Right lung (tissue), 5 donors: ENCODE measurements around the gene C8G. TPM values are rescaled to one million over a fixed set of nuclear protein-coding genes. Genes with fewer than 3 reads are reported as not detected.
A peak's percentile ranks its signal among the peaks of the same experiment; 100 is the strongest.

Experiments used
- DNase-seq, 2 donors: peaks; one replicate each; pipeline ENCODE4 v3.0.0-alpha.2; 2013
- polyA plus RNA-seq, 5 donors: library from polyadenylated mRNA; unstranded; fragments of 120-200 nt; gene quantifications; one replicate each; pipeline versions ENCODE4 v1.2.1 to v1.2.3, GENCODE V29; 2013; ENCODE audit warnings: inconsistent platforms in 1 of 5, low replicate concordance in 1 of 5; ENCODE audit not compliant: insufficient read length in 5 of 5, insufficient read depth in 1 of 5

C8G gene
- polyA plus RNA-seq, 5 donors = 0.33 to 0.78 (median 0.41) TPM; not detected in 1

DNA sequence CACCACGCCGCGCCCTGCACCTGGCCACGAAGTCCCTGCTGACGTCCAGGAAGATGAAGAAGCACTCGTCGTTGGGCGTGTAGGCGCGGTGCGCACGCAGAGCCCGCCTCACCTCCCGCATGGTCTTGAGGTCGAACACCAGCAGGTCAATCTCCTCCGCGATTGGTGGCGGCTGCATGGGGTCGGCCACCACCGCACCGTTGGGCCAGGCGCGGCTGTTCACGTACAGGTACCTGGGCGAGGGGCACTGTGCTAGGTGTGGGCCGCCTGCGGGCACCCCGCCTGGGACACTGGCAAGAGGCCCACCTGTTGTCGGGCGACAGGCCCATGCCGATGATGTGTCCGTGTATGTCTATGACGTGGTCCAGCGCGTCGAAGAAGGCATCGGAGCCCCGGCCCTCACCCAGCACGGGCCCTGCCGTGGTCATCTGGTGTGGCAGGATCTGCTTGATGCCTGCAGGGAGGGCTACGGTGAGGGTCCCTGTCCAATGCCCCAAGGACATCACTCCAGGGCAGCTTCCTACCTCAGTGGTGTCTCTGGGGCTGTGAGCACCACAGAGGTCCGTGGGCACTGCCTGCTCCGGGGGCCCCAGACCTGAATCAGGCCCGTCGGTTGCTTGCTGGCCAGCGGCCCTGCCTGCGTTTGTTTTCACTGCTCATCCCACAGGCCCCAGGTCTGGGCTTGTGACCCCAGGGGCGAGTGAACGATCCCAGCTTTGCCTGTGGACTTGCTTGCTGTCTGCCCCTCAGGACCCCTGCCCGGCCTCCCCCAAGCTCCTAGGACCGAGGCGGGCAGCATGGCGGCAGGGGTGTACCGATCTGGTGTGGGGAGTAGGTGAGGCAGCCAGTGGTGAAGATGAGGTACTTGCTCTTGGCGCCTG lies 3.6 kb upstream of the C8G start:
- DNase-seq = no peak

DNA sequence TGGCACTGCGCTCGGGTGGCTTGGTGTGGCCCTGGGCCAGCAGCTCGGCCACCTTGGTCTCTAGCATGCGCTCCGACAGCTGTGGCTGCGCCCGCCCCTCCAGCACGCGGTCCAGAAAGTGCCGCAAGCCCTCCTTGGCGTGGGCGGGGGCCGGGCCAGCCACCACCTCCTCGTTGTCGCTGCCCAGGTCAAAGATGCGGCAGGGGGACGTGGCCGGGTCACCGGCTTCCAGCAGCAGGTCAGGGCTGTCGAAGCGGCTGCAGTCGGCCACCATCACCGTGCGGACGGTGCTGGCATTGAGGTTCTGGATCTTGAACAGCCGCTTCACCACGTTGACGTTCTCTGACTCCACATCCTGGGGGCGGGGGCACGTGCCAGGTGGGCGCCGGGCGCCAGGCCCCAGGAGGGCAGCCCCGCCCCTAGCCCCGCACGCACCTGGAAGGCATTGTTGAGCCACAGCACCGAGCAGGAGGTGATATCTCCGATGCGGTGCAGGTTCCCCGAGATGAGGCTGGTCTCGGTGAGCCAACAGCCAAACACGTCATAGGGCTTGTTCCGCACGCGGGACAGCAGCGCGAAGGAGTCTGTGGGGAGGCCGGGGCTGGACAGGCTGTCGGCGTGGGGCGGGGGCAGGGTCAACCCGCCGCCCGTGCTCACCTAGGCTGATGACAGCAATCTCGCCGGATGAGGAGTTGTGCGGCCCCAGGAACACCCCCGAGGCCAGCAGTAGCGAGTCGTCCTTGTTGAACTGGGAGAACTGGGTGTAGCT lies 2.7 kb upstream of the C8G start:
- no peak for DNase-seq

DNA sequence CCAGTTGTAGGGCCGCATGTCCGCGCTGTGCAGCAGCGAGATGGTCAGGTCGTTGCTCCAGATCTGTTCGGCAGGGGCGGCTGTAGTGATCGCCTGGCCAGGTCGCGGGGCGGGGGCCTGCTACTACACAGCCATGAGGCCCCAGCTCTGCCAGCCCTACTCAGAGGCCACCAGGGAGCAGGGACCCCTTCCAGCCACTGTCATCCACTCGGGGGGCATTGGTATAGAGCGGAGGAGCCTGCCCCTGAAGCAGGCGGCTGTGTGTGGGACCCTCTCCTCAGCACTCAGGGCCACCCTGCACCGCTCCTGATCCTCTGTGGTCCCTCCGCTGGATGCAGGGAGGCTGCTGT lies 2.2 kb upstream of the C8G start:
- no peak for DNase-seq

DNA sequence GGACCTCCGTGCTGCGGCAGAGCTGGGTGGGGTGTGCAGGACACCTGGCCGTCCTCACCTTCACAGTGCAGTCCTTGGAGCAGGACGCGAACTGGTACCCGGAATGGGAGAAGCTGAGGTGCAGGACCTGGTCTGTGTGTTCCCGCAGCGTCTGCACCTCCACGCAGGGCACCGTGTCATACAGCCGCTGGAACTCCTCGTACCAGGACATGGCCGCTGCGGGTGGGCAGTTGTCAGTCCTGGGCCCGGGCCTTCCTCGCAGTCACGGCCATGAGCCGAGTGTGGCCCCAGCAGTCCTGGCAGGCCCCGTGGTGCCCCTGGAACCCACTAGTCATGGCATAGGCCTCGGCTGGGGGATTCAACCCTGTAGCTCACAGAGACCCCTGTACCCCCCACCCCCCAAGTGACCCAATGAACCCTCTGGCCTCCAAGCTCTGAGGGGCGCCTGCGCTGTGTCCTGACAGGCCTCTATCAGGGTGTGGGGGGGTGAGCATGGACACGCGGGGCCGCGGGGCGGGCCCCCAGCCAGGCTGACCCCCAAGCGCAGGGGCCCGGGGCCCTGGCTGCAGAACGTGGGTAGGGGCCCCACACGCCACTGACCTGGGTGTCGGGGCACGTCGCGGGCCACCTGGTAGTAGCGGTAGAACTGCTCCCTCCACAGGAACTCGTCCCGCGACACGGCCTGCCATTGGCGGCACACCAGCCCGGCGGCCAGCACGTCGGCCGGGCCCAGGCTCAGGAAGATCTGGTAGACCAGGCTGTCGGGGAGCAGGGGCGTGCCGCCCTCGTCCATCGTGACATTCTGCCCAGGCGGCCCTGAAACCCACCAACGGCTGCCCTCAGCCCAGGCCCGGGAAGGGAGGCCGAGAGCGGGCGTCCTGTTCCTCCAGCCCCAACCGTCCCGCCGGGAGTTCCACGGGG lies 1.5 kb upstream of the C8G start:
- no peak for DNase-seq

DNA sequence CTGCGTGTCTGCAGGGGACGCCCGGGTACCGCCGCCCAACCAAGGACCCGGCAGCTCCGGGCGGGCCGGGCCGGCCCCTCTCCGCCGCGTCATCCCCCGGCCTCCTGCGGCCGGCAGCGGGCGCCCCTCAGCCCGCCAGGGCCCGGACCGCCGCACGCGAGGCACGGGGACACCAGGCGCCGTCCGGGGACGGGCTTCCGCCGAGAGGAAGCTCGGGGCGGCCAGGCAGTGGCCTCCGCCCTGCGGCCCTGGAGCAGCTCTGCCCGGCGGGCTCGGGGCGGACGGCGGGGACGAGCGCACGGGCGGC lies 878 bp upstream of the C8G start:
- peak in 1 of 2 donors; percentile 33 for DNase-seq

DNA sequence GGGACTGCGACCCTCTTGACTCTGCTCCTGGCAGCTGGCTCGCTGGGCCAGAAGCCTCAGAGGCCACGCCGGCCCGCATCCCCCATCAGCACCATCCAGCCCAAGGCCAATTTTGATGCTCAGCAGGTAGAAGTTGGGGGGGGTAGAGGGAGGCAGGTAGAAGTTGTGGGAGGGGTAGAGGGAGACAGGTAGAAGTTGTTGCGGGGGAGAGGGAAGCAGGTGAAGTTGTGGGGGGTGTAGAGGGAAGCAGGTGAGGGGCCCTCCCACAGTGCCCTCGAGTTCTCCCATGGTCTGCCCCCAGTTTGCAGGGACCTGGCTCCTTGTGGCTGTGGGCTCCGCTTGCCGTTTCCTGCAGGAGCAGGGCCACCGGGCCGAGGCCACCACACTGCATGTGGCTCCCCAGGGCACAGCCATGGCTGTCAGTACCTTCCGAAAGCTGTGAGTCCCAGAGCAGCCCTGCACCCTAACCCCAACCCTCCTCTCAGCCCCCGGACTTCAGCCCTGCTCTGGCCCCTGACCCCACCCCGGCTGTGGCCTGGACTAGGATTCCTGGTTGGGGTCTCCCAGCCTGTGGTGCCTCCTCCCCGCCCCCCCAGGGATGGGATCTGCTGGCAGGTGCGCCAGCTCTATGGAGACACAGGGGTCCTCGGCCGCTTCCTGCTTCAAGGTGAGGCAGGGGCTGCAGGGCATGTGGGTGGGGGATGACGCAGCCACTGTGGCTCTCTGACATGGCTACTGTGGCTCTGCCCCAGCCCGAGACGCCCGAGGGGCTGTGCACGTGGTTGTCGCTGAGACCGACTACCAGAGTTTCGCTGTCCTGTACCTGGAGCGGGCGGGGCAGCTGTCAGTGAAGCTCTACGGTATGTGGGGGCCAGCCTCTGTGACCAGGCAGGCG lies 537 bp downstream of the C8G start:
- DNase-seq = no peak

DNA sequence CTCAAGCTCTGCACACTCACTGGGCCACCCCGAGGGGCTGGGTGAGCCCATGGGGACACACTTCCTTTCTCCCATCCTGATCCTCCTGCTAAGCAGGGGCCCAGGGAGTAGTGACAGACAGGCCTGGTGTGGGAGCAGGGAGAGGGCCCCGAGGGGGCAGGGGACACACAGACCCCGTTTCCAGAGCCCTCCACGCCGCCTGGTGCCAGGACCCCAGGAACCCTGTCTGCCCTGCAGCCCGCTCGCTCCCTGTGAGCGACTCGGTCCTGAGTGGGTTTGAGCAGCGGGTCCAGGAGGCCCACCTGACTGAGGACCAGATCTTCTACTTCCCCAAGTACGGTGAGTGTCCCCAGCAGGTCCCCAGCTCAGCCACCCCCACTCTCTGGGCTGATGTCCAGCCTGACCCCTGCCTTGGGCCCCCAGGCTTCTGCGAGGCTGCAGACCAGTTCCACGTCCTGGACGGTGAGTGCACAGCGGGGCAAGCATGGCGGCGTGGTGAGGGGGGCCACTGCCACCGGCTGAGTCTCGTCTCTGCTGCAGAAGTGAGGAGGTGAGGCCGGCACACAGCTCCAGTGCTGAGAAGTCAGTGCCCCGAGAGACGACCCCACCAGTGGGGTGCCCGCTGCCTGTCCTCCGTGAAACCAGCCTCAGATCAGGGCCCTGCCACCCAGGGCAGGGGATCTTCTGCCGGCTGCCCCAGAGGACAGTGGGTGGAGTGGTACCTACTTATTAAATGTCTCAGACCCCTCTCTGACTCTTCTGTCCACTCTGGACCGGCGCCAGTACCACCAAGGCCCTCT lies 1.4 kb downstream of the C8G start:
- DNase-seq = no peak

DNA sequence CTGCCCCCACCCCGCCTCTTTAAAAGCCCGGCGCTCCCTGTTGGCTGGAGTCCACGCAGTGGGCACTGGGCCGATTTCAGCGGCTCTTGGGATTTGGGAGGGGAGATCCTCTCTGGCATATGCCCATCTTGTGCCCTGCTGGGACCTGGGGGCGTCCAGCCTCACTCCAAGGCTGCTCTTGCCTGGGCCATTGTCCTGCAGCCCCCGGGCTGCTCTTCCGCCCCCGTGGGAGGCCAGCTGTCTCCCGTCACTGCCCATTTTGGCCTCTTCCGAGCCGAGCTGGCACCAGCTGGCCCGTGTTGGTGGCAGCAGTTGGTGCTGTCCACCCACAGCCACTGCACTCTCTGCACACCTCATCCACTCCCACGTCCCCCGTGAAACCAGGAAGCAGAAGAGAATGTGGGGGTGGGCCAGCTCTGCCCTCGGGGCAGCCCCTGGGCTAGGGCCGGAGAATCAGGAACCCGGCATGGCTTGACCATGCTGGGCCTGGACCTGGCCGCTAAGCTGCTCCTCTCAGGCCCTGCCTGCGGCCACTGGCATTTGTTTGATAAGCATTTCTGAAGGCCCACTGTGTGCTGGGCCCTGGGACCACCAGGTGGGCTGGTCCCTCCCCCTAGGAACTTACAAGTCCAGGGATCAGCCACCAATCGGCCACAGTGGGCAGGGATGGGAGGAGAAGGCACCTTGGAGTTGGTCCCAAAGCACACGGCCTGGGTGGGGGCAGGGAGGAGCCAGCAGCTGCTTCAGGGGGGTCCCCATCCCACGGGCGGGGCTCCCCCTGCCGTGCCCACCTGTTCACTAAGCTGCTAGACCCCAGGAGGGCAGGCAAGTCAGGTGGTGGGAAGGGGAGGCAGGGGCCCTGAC lies 2.2 kb downstream of the C8G start:
- no peak for DNase-seq

DNA sequence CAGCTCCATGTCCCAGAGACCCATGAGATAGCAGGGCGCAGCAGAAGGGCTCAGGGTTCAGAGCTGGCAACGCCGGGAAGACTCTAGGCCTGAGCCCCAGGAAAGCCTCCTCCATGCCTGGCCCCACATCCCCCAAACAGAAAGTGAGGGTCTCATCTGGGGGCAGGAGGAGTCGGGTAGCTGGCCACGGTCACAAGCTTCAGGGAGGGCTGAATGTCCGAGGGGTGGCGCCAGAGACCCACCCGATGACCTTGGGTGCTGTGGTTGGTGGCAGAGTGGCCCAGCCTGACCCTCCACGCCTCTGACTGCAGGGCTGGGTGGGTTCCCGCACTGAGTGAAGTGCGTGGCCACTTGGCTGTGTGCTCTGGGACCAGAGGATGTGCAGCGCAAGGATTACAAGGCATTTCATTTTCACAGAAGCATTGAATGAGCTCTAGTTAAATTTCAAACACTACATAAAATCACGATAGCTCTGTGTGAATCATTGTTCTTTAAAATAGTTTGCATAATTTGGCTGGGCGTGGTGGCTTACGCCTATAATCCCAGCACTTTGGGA lies 3.0 kb downstream of the C8G start:
- DNase-seq = peak in 1 of 2 donors; percentile 32

DNA sequence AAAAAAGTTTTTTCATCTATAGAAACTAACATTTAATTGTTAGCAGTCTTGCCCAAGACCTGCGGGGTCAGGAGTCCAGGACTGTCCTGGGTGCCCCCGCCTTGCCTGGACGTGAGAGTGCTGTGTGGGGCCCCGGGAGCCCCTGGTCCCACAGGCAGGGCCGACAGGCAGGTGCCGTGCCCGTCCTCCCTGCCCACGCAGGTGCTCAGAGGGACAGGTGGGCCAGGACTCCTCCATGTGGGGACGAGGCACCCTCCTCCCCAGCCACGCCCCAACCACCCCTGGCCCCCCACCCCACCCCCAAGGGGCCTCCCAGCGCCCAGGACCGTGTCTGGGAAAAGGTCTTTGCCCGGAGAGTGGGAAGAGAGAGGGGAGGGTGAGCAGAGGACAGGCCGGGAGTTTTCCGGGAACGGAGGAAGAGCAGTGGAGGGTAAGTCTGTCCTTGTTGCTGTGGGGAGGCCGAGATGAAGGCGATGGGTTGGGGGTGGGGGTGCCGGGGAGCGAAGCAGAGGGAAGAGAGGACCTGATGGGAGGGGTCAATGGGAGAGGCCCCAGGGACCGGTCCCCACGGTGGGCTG lies 4.3 kb downstream of the C8G start:
- no peak for DNase-seq

DNA sequence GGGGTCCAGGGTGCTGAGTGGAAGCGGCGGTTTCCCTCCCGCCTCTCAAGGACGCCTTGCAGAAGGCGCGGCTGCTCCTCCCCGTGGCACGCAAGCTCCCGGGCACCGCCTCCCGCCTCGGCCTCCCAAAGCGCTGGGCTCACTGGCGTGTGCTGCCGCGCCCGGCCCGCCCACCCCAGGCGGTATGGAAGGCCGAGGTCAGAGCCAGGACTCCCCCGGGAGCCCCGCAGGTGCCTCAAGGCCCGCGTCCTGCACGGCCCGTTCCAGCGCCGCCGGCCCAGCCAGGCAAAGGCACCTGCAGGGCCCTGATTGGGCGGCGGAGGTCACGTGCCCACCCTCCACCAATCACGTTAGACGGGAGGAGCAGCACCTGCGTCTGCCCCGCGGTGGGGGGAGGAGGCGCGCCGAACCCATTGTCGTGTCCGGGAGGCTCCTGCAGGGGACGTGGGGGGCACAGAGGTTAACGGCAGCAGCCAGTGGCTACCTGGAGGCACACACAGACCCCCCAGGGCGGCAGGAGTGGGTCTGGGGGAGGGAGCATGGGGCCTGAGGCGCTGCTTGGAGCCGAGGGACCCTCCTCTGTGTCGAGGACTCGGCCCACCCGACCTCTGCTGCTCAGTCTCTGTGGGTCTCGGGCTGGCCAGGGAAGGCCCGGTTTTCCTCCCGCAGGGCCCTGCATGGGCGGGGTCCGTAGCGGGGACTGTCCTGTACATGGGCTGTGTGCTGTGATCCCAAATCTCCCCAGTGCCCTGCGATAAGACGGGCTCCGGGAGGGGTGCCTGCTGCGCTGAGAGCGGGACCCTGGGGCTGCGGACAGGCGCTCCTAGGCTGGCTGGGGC lies 5.0 kb downstream of the C8G start:
- peak; percentile 86 to 88 for DNase-seq

DNA sequence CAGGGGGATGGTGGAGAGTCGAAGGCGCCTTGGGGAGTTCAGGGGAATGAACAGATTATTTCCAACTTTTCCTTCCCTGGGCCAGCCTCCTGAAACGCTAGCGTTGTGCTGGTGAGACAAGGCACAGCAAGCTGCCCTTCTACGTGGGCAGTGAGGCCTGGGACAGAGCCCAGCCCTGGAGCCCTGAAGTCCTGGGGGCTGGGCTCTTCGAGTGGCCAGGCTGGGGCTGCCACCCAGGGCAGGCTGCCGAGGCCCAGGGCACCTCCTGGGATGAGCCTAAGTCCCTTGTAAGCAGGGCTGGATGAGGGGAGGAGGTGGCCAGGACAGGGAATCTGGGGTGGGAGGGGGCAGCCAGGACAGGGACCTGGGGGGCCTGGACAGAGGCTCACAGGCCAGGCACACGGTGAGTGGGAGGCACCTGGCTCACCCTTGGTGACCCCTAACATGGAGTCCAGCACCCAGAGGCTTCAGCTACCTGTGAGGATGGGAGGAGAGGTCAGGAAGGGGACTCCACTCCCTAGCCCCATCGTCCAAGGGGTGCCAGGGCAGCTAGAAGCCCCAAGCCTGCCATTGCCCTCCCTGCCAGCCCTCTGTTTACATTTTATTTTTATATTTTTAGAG lies 5.7 kb downstream of the C8G start:
- no peak for DNase-seq

DNA sequence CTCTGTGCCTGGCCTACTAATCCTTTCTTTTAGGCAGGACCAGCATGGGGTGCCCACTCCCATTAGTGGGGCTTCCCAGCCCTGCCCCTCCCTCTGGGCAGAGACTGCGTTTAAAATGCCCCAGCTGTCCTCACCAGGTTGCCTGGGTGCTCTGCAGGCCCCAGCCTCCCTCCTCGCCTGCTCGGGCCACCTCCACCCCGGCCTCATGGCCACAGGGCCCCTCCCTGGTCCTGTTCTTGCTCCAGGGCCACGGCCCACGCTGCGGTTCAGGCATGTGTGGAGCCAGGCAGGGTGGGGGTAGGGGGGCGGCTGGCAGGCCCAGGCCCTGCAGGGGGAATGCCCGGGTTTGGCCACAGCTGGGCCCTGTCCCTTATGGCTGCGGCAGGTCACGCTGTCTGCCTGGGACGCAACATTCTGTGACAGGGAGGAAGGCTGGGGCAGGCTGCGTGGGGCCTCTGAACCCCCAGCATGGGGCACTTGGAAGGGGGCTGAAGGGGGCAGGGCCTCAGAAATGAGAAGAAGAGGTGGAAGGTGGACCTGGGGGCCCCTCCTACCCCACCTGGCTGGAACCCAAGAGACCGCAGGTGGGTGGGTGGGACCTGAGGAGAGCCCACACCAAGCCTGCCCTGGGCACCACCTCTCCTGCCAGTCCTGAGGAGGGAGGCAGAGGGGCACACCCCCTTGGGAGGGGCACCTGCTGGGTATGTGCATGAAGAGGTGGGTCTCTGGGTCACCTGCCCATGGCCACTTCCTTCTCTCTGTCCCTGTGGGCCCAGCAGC lies 6.7 kb downstream of the C8G start, which contains the start of gene LCN12:
Gene LCN12, plus strand, starts transcription at position 733 of the 780 bp plus-strand sequence. CDS start 55 bp downstream, outside the sequence.
- DNase-seq = peak in 1 of 2 donors; percentile 47

DNA sequence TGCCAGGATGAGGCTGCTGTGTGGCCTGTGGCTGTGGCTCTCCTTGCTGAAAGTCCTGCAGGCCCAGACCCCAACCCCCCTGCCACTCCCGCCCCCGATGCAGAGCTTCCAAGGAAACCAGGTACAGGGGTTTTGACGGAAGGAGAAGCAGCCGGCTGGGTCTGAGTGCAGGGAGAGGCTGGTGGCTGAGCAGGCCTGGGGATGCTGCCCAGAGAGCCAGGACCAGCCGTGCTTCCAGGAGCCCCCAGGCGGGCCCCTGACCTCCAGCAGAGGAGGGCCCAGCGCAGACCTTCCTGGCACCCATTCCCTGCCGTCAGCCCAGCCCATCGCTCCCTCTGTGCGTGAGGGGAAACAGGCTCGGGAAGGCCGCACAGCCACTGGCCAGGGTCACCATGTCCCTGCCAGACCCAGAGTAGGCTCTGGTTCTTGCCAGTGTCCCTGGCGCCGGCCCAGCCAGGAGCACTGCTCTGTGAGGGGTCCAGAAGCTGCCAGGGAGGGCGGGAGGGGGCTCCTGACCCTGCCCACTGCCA lies 7.3 kb downstream of the C8G start:
- no peak for DNase-seq

DNA sequence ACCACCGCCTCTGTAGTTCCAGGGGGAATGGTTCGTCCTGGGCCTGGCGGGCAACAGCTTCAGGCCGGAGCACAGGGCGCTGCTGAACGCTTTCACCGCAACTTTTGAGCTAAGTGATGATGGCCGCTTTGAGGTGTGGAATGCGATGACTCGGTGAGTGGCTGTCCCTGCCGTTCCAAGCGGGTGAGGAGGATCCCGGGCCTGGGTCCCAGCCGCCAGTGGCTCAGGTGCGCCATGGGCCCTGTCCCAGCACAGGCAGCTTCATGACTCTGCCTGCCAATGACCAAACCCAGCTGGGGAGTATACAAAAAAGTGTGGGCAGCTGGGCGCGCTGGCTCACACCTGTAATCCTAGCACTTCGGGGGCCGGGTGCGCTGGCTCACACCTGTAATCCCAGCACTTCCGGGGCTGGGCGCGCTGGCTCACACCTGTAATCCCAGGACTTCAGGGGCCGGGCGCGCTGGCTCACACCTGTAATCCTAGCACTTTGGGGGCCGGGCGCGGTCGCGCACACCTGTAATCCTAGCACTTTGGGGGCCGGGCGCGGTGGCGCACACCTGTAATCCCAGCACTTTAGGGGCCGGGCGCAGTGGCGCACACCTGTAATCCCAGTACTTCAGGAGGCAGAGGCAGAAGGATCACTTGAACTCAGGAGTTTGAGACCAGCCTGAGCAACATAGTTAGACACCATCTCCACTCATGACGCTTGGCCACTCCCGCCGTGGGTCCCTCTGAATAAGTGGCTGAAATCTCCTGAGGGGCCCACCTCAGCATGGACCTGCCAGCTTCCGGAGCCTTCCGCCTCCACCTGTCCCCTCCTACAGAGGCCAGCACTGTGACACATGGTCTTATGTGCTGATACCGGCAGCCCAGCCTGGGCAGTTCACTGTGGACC lies 8.1 kb downstream of the C8G start:
- no peak for DNase-seq
